OCI-LY1 (cell line): ENCODE results near the gene TBCE.
A peak's percentile ranks its signal among the peaks of the same experiment; 100 is the strongest.

Experiments used
- H2AFZ ChIP-seq: fragments of 200-600 bp; sonication (generic), shearing (Covaris generic); 2 replicates; pipeline ENCODE4 v1.6.0; 2014; ENCODE audit warnings: antibody characterized with exemption, mild to moderate bottlenecking, low read length
- H3F3A ChIP-seq: fragments of 200-600 bp; sonication (generic), shearing (Covaris generic); 2 replicates; pipeline ENCODE4 v1.6.0; 2014; ENCODE audit warnings: mild to moderate bottlenecking, antibody characterized with exemption, low read length, moderate library complexity; ENCODE audit not compliant: insufficient read depth
- H3K27ac ChIP-seq: fragments of 200-600 bp; sonication (generic); 2 replicates; pipeline ENCODE4 v1.5.1; 2014; ENCODE audit warnings: low read length, mixed run types, mild to moderate bottlenecking, low read depth; ENCODE audit not compliant: poor library complexity, severe bottlenecking
- H3K27me3 ChIP-seq: fragments of 200-600 bp; sonication (generic); 2 replicates; pipeline ENCODE4 v1.6.0; 2014; ENCODE audit warnings: antibody characterized with exemption, mild to moderate bottlenecking, low read length, moderate library complexity; ENCODE audit not compliant: insufficient read depth
- H3K36me3 ChIP-seq: fragments of 200-600 bp; sonication (generic); 2 replicates; pipeline ENCODE4 v1.6.1; 2014; ENCODE audit warnings: mild to moderate bottlenecking, antibody characterized with exemption, low read length, moderate library complexity, mixed read lengths; ENCODE audit not compliant: insufficient read depth
- H3K4me1 ChIP-seq: fragments of 200-600 bp; sonication (generic); 2 replicates; pipeline ENCODE4 v1.5.1; 2014; ENCODE audit warnings: mild to moderate bottlenecking, low read length, moderate library complexity; ENCODE audit not compliant: insufficient read depth, severe bottlenecking
- H3K4me2 ChIP-seq: fragments of 200-600 bp; sonication (generic), shearing (Covaris generic); 2 replicates; pipeline ENCODE4 v1.6.1; 2014; ENCODE audit warnings: low read length
- H3K4me3 ChIP-seq: fragments of 200-600 bp; sonication (generic); 2 replicates; pipeline ENCODE4 v1.5.1; 2014; ENCODE audit warnings: low read length, low read depth, mild to moderate bottlenecking, mixed read lengths; ENCODE audit not compliant: poor library complexity, severe bottlenecking
- H3K79me2 ChIP-seq: fragments of 200-600 bp; shearing (Covaris generic); 2 replicates; pipeline ENCODE4 v1.6.1; 2016; ENCODE audit warnings: mixed run types, low read length, mixed read lengths; ENCODE audit not compliant: insufficient read depth
- H3K9ac ChIP-seq: fragments of 200-600 bp; sonication (generic), shearing (Covaris generic); 2 replicates; pipeline ENCODE4 v1.6.1; 2014; ENCODE audit warnings: mild to moderate bottlenecking, low read length, mixed read lengths
- H3K9me2 ChIP-seq: fragments of 200-600 bp; sonication (generic), shearing (Covaris generic); 2 replicates; pipeline ENCODE4 v1.6.1; 2014; ENCODE audit warnings: low read depth, mild to moderate bottlenecking, low read length, mixed read lengths
- H3K9me3 ChIP-seq: fragments of 200-600 bp; shearing (Covaris generic); 2 replicates; pipeline ENCODE4 v1.6.1; 2014; ENCODE audit warnings: low read length, mixed read lengths
- H4K20me1 ChIP-seq: fragments of 200-600 bp; sonication (generic), shearing (Covaris generic); 2 replicates; pipeline ENCODE4 v1.6.0; 2016; ENCODE audit warnings: mild to moderate bottlenecking, low read length; ENCODE audit not compliant: insufficient read depth
- EZH2 ChIP-seq: fragments of 200-600 bp; sonication (generic), shearing (Covaris generic); IDR thresholded peaks from 2 replicates; pipeline ENCODE4 v1.8.0; 2017; ENCODE audit warnings: borderline replicate concordance, mixed run types, mild to moderate bottlenecking, antibody characterized with exemption, low read length, moderate library complexity, mixed read lengths
- TF ChIP-seq, protein P1 (sequence below): fragments of 200-600 bp; sonication (generic), shearing (Covaris generic); IDR thresholded peaks from 2 replicates; pipeline ENCODE4 v1.5.1; 2017; ENCODE audit warnings: mild to moderate bottlenecking, antibody characterized with exemption, low read length, moderate library complexity, mixed read lengths

Gene TBCE

DNA sequence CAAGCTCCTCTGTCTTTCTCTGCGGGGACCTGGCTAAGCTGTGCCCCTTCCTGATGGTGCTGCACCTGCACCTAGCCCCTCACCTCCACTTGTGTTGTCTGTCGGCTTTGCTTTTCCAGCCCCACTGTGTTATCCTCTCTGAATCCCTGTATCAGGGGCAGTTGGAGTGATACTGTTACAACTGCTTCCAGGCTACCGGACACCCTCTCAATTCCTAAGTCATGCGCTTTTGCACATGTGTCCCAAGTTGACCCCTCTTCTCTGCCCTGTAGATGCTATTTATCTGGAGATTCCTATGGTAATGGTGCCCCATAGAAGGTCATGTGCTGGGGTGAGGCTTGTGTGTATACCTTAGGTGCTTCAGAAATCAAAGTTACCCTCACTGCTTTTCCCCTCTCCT lies 58.9 kb downstream of the TBCE start:
- Histone ChIP-seq H3F3A (no peaks in the 10 kb centered on the region), H3K36me3 (peaks cover 27% of the 10 kb centered on the region; the same call in 1 of the 2 replicates), H3K4me1 (peaks cover 57% of the 10 kb centered on the region), H3K79me2 (no peaks in the 10 kb centered on the region), H3K4me3 (peak overlapping the region; percentile 75), H3K9ac (no peak overlapping the region; the same call in 1 of the 2 replicates), H3K9me2 (no peaks in the 10 kb centered on the region), H3K9me3 (no peaks in the 10 kb centered on the region), H2AFZ (no peak overlapping the region), H3K27ac (peak overlapping the region; percentile 89), H4K20me1 (no peaks in the 10 kb centered on the region), H3K4me2 (peak overlapping the region; percentile 91; the same call in 1 of the 2 replicates), H3K27me3 (no peaks in the 10 kb centered on the region)
- no peak for TF ChIP-seq EZH2
- TF ChIP-seq, protein P1, sequence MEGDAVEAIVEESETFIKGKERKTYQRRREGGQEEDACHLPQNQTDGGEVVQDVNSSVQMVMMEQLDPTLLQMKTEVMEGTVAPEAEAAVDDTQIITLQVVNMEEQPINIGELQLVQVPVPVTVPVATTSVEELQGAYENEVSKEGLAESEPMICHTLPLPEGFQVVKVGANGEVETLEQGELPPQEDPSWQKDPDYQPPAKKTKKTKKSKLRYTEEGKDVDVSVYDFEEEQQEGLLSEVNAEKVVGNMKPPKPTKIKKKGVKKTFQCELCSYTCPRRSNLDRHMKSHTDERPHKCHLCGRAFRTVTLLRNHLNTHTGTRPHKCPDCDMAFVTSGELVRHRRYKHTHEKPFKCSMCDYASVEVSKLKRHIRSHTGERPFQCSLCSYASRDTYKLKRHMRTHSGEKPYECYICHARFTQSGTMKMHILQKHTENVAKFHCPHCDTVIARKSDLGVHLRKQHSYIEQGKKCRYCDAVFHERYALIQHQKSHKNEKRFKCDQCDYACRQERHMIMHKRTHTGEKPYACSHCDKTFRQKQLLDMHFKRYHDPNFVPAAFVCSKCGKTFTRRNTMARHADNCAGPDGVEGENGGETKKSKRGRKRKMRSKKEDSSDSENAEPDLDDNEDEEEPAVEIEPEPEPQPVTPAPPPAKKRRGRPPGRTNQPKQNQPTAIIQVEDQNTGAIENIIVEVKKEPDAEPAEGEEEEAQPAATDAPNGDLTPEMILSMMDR, result no peak

DNA sequence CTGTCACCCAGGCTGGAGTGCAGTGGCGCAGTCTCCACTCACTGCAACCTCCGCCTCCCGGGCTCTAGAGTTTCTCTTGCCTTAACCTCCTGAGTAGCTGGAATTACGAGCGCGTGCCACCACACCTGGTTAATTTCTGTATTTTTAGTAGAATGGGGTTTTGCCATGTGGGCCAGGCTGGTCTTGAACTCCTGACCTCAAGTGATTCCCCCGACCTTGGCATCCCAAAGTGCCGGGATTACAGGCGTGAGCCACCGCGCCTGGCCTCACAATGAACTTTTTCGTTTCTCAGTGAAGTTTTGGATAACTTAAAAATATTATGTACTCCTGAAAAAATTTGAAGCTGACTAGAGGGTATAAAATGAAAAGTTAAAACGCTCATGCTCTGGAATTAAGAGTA lies 59.5 kb downstream of the TBCE start:
- Histone ChIP-seq H2AFZ (no peak overlapping the region), H3K79me2 (no peaks in the 10 kb centered on the region)
- TF ChIP-seq, protein P1, result no peak
- TF ChIP-seq EZH2, result no peak

DNA sequence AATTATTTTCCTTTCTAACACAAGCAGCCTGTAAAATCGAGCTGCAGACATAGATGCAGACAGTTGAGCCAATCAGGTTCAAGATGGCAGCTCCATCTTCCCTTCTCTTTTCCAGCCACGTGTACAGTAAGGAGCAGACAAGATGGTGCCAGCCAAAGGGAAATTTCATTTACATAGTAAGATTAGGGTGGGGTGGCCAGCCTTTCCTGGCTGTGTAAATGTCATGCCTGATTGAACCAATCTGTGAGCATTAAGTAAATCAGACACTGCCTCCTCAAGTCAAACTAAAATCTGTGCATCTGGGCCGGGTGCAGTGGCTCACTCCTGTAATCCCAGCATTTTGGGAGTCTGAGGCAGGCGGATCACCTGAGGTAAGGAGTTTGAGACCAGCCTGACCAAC lies 60.2 kb downstream of the TBCE start:
- no peak overlapping the region for H3K4me2 ChIP-seq
- H3K36me3 ChIP-seq, result peaks cover 31% of the 10 kb centered on the region; the same call in 1 of the 2 replicates
- H3F3A ChIP-seq, result no peaks in the 10 kb centered on the region
- H3K4me3 ChIP-seq, result no peak overlapping the region
- H4K20me1 ChIP-seq, result no peaks in the 10 kb centered on the region
- H3K9me2 ChIP-seq, result no peaks in the 10 kb centered on the region
- no peak overlapping the region for H3K9ac ChIP-seq
- H3K9me3 ChIP-seq, result no peaks in the 10 kb centered on the region
- no peak for TF ChIP-seq EZH2
- TF ChIP-seq, protein P1, result no peak
- H3K27me3 ChIP-seq, result no peaks in the 10 kb centered on the region
- no peaks in the 10 kb centered on the region for H3K79me2 ChIP-seq
- H3K27ac ChIP-seq, result peak overlapping the region; percentile 13
- no peak overlapping the region for H2AFZ ChIP-seq
- H3K4me1 ChIP-seq, result peaks cover 44% of the 10 kb centered on the region

More for the DNA sequence above, 59.5 kb downstream of the TBCE start:
- H3K9me3 ChIP-seq, result no peaks in the 10 kb centered on the region
- H3K27me3 ChIP-seq, result no peaks in the 10 kb centered on the region
- H3K27ac ChIP-seq, result peak overlapping the region; percentile 13
- peaks cover 52% of the 10 kb centered on the region for H3K4me1 ChIP-seq
- H3K36me3 ChIP-seq, result peaks cover 28% of the 10 kb centered on the region; the same call in 1 of the 2 replicates
- H3K9ac ChIP-seq, result no peak overlapping the region
- H3K9me2 ChIP-seq, result no peaks in the 10 kb centered on the region
- no peaks in the 10 kb centered on the region for H4K20me1 ChIP-seq
- H3K4me2 ChIP-seq, result no peak overlapping the region
- H3F3A ChIP-seq, result no peaks in the 10 kb centered on the region
- no peak overlapping the region for H3K4me3 ChIP-seq
